Hepatocyte (in vitro differentiated cells): ENCODE results near the gene RBM17. TPM values are rescaled to one million over a fixed set of nuclear protein-coding genes. Genes with fewer than 3 reads are reported as not detected.

Experiments used
- DNase-seq: peaks from one replicate; pipeline ENCODE4 v3.0.0-alpha.2; 2016; ENCODE audit warnings: low spot score
- H2AFZ ChIP-seq: fragments of 200-600 bp; sonication (generic); 2 replicates; pipeline ENCODE4 v1.6.0; 2016; ENCODE audit warnings: antibody characterized with exemption, mild to moderate bottlenecking
- H3K27ac ChIP-seq: fragments of 200-600 bp; sonication (generic); 2 replicates; pipeline ENCODE4 v1.5.1; 2016; ENCODE audit warnings: mild to moderate bottlenecking
- H3K27me3 ChIP-seq: fragments of 200-600 bp; sonication (generic); 2 replicates; pipeline ENCODE4 v1.6.1; 2016
- H3K36me3 ChIP-seq: fragments of 200-600 bp; sonication (generic); replicated peaks from 2 replicates; pipeline ENCODE4 v1.5.1; 2016; ENCODE audit warnings: low read depth; ENCODE audit not compliant: insufficient read depth
- H3K4me1 ChIP-seq: fragments of 200-600 bp; sonication (generic); 2 replicates; pipeline ENCODE4 v1.5.1; 2016; ENCODE audit warnings: mild to moderate bottlenecking, moderate library complexity; ENCODE audit not compliant: insufficient read depth
- H3K4me2 ChIP-seq: fragments of 200-600 bp; sonication (generic); 2 replicates; pipeline ENCODE4 v1.6.0; 2016
- H3K4me3 ChIP-seq: fragments of 200-600 bp; sonication (generic); 2 replicates; pipeline ENCODE4 v1.5.1; 2016; ENCODE audit warnings: mild to moderate bottlenecking
- H3K79me2 ChIP-seq: fragments of 200-600 bp; sonication (generic); 2 replicates; pipeline ENCODE4 v1.6.0; 2017; ENCODE audit warnings: mild to moderate bottlenecking
- H3K9me2 ChIP-seq: fragments of 200-600 bp; sonication (generic); replicated peaks from 2 replicates; pipeline ENCODE4 v1.6.0; 2017; ENCODE audit warnings: mild to moderate bottlenecking; ENCODE audit not compliant: insufficient read depth
- H3K9me3 ChIP-seq: fragments of 200-600 bp; sonication (generic); 2 replicates; pipeline ENCODE4 v1.5.1; 2016; ENCODE audit warnings: low read depth, mild to moderate bottlenecking
- H4K20me1 ChIP-seq: fragments of 200-600 bp; sonication (generic); 2 replicates; pipeline ENCODE4 v1.6.0; 2016; ENCODE audit warnings: mild to moderate bottlenecking; ENCODE audit not compliant: insufficient read depth, poor library complexity, severe bottlenecking
- EZH2 ChIP-seq: fragments of 200-600 bp; sonication (generic); IDR thresholded peaks from 2 replicates; pipeline ENCODE4 v1.6.1; 2016; ENCODE audit warnings: antibody characterized with exemption, mild to moderate bottlenecking, borderline replicate concordance
- EZH2phosphoT487 ChIP-seq: fragments of 200-600 bp; sonication (generic); IDR thresholded peaks from one replicate; pipeline ENCODE4 v1.6.1; 2018; ENCODE audit warnings: antibody characterized with exemption, mild to moderate bottlenecking, low read depth, moderate library complexity; ENCODE audit not compliant: unreplicated experiment, severe bottlenecking
- WGBS: methylation state at CpG from one replicate; pipeline ENCODE4 v1.1.6; 2016; ENCODE audit warnings: low lambda C conversion rate; ENCODE audit errors: missing lambda C conversion rate; 5-methylcytosine and 5-hydroxymethylcytosine counted together
- polyA plus RNA-seq: library from polyadenylated mRNA; unstranded; fragments of >200 nt; fragmentation: Nextera tagmentation; extraction: Ambion mirVana; gene quantifications from 2 replicates; pipeline ENCODE4 v1.2.1, GENCODE V29; 2016
- total RNA-seq: library from RNA; depleted of rRNA; stranded (reverse); fragments of >200 nt; gene quantifications from 2 replicates; pipeline ENCODE4 v1.2.3, GENCODE V29; 2014
- TF ChIP-seq, protein P1 (sequence below): fragments of 200-600 bp; sonication (generic); IDR thresholded peaks from 2 replicates; pipeline ENCODE4 v1.5.1; 2016; ENCODE audit warnings: antibody characterized with exemption, mild to moderate bottlenecking; ENCODE audit not compliant: poor library complexity

RBM17 gene
- total and polyA plus RNA-seq, 2 experiments from 2014 or later: 46.7 to 112 TPM

DNA sequence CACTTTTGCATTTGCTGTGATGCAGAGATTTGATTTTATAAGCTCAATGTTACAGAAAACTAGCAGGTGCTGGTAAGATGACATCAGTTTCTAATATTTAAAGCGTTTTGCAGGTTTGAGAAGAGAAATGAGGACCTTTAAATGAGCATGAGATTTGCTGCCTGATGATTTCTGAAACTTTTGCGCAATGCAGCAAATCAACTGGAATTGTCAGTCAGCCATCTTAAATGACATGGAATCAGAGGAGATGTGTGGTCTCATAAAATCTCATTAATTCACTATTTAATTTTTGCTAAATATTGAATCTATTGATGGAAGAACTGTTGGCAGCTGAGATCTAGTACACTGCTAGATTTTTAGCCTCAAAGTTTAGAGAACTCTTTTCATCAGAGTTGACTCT lies 3.9 kb downstream of the RBM17 start:
- 93% methylated on average over 2 of the region's 2 CpGs for WGBS
- Histone ChIP-seq H3K27me3 (no peaks in the 10 kb centered on the region), H3K9me2 (no peaks in the 10 kb centered on the region), H3K4me1 (peaks cover 21% of the 10 kb centered on the region), H3K4me2 (no peak overlapping the region), H4K20me1 (peaks cover 73% of the 10 kb centered on the region), H3K9me3 (no peaks in the 10 kb centered on the region), H3K4me3 (no peak overlapping the region), H3K79me2 (peaks cover 86% of the 10 kb centered on the region), H3K27ac (no peak overlapping the region), H3K36me3 (no peaks in the 10 kb centered on the region), H2AFZ (no peak overlapping the region)
- TF ChIP-seq, protein P1, sequence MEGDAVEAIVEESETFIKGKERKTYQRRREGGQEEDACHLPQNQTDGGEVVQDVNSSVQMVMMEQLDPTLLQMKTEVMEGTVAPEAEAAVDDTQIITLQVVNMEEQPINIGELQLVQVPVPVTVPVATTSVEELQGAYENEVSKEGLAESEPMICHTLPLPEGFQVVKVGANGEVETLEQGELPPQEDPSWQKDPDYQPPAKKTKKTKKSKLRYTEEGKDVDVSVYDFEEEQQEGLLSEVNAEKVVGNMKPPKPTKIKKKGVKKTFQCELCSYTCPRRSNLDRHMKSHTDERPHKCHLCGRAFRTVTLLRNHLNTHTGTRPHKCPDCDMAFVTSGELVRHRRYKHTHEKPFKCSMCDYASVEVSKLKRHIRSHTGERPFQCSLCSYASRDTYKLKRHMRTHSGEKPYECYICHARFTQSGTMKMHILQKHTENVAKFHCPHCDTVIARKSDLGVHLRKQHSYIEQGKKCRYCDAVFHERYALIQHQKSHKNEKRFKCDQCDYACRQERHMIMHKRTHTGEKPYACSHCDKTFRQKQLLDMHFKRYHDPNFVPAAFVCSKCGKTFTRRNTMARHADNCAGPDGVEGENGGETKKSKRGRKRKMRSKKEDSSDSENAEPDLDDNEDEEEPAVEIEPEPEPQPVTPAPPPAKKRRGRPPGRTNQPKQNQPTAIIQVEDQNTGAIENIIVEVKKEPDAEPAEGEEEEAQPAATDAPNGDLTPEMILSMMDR: no peak
- TF ChIP-seq EZH2 (no peak), EZH2phosphoT487 (no peak)
- DNase-seq: no peak

DNA sequence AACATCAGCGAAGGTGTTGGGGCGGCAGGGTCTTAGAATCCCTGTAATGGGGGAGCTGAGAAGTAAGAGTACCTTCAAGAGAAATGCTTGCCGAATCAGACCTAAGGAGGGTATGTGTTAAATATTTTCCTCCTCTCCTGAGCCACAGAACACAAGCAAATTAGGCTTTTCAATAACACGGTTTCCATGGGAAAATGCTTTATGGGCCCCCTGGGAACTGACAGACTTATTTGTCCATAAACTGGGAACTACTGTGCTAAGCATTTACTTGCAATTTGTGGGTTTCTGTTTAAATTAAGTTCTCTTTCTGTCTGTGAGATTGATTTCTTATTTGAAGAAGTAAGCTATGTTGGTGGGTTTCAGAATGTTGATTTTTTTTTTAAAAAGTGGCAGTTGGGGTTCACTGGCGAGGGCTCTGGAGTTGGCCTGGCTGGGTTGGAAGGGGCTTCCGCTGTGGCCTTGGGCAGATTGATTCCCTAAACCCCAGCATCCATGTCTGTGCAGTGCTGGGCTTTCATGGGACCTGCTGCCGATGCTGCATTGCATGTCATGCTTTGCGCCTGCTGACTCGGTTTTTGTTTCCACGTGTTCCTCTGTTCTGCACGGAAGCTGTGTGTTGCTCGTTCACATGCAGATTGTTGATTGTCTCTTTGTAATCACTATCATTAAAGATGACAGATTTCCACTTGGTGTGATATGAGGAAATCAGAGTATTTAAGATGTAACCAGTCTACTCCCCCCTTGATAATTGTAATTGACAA lies 7.2 kb downstream of the RBM17 start:
- peaks cover 62% of the 10 kb centered on the region for H4K20me1 ChIP-seq
- H3K9me3 ChIP-seq: no peaks in the 10 kb centered on the region
- peaks cover 13% of the 10 kb centered on the region for H3K4me1 ChIP-seq
- TF ChIP-seq, protein P1: no peak
- no peak for TF ChIP-seq EZH2
- H2AFZ ChIP-seq: no peak overlapping the region
- no peak for DNase-seq
- H3K9me2 ChIP-seq: no peaks in the 10 kb centered on the region
- H3K79me2 ChIP-seq: peaks cover 93% of the 10 kb centered on the region
- H3K27me3 ChIP-seq: no peaks in the 10 kb centered on the region
- 91% methylated on average over 12 of the region's 12 CpGs for WGBS
- H3K4me3 ChIP-seq: no peak overlapping the region
- no peak overlapping the region for H3K27ac ChIP-seq
- H3K4me2 ChIP-seq: no peak overlapping the region
- H3K36me3 ChIP-seq: no peaks in the 10 kb centered on the region

DNA sequence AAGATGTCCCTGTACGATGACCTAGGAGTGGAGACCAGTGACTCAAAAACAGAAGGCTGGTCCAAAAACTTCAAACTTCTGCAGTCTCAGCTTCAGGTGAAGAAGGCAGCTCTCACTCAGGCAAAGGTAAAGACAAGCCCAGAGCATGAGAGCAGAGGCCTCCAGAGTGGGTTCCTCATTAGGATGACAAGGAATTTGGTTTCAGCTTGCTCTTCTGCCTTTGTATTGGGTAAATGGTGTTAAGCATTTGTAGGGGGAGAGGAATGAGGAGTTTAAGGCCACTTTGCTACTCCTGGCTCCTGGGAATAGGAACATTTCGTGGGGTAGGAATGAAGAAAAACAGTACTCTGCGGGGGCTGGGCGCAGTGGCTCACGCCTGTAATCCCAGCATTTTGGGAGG lies 8.2 kb downstream of the RBM17 start:
- H3K4me1 ChIP-seq: peaks cover 3% of the 10 kb centered on the region
- TF ChIP-seq EZH2phosphoT487 (no peak), EZH2 (no peak)
- TF ChIP-seq, protein P1: no peak
- H3K9me2 ChIP-seq: no peaks in the 10 kb centered on the region
- H3K27ac ChIP-seq: no peak overlapping the region
- H3K27me3 ChIP-seq: no peaks in the 10 kb centered on the region
- H2AFZ ChIP-seq: no peak overlapping the region
- WGBS: 95% methylated on average over 5 of the region's 5 CpGs
- H3K9me3 ChIP-seq: no peaks in the 10 kb centered on the region
- H3K79me2 ChIP-seq: peaks cover 92% of the 10 kb centered on the region
- H3K4me3 ChIP-seq: no peak overlapping the region
- H3K4me2 ChIP-seq: no peak overlapping the region
- no peaks in the 10 kb centered on the region for H3K36me3 ChIP-seq
- H4K20me1 ChIP-seq: peaks cover 51% of the 10 kb centered on the region
- no peak for DNase-seq
